Esophagus muscularis mucosa (tissue), 4 donors: ENCODE data around the gene NR2E1.

Experiments used
- CTCF ChIP-seq, 3 experiments: fragments of 200-600 bp in 2 of 3; fragments of 450-650 bp in 1 of 3; sonication (generic) in 2 of 3; IDR thresholded peaks; one replicate each; pipeline ENCODE4 v1.5.1; 2017 to 2019; ENCODE audit warnings: antibody characterized with exemption in 3 of 3, mild to moderate bottlenecking in 2 of 3, moderate library complexity in 1 of 3
- EP300 ChIP-seq: sonication (generic); formaldehyde crosslinking; IDR thresholded peaks from one replicate; pipeline ENCODE4 v1.6.1; 2017; ENCODE audit warnings: antibody characterized with exemption
- POLR2A ChIP-seq: fragments of 450-650 bp; IDR thresholded peaks from one replicate; pipeline ENCODE4 v1.6.1; 2017; ENCODE audit warnings: antibody characterized with exemption, moderate library complexity, mild to moderate bottlenecking, low read depth
- POLR2AphosphoS5 ChIP-seq, 2 donors: sonication (generic); formaldehyde crosslinking; IDR thresholded peaks; one replicate each; pipeline ENCODE4 v1.6.1; 2017; ENCODE audit warnings: antibody characterized with exemption in 2 of 2

- no peak for TF ChIP-seq EP300
- TF ChIP-seq CTCF (IDR thresholded peaks at IDR 0.05), result no peak
- no peak for TF ChIP-seq POLR2A
- no peak for TF ChIP-seq POLR2AphosphoS5 (IDR thresholded peaks at IDR 0.05)
Observed at GRCh38 chr6:108161724-108162282, 4.0 kb upstream of the NR2E1 start.
